HEK293 (cell line): Measurements from ENCODE around the gene MESP2.

Source experiments
- GFI1B ChIP-seq: fragments of 450-650 bp; formaldehyde crosslinking; IDR thresholded peaks from 2 replicates; pipeline ENCODE4 v1.5.1; 2016; ENCODE audit warnings: missing biosample characterization, missing genetic modification characterization
- ZNF132 ChIP-seq: fragments of 450-650 bp; formaldehyde crosslinking; IDR thresholded peaks from 2 replicates; pipeline ENCODE4 v1.5.1; 2017; ENCODE audit warnings: missing biosample characterization, missing genetic modification characterization, borderline replicate concordance
- ZNF449 ChIP-seq: fragments of 450-650 bp; formaldehyde crosslinking; IDR thresholded peaks from 2 replicates; pipeline ENCODE4 v1.5.1; 2017; ENCODE audit warnings: missing biosample characterization, mild to moderate bottlenecking, missing genetic modification characterization, moderate library complexity
- TF ChIP-seq, protein P1 (sequence below): fragments of 450-650 bp; formaldehyde crosslinking; conservative IDR thresholded peaks from 2 replicates; pipeline ENCODE4 v1.5.1; 2016; ENCODE audit warnings: low read depth, missing biosample characterization, missing genetic modification characterization

Gene MESP2

GRCh38 chr15:89827829-89828228, 51.7 kb downstream of the MESP2 start (continued):
- TF ChIP-seq, protein P1, sequence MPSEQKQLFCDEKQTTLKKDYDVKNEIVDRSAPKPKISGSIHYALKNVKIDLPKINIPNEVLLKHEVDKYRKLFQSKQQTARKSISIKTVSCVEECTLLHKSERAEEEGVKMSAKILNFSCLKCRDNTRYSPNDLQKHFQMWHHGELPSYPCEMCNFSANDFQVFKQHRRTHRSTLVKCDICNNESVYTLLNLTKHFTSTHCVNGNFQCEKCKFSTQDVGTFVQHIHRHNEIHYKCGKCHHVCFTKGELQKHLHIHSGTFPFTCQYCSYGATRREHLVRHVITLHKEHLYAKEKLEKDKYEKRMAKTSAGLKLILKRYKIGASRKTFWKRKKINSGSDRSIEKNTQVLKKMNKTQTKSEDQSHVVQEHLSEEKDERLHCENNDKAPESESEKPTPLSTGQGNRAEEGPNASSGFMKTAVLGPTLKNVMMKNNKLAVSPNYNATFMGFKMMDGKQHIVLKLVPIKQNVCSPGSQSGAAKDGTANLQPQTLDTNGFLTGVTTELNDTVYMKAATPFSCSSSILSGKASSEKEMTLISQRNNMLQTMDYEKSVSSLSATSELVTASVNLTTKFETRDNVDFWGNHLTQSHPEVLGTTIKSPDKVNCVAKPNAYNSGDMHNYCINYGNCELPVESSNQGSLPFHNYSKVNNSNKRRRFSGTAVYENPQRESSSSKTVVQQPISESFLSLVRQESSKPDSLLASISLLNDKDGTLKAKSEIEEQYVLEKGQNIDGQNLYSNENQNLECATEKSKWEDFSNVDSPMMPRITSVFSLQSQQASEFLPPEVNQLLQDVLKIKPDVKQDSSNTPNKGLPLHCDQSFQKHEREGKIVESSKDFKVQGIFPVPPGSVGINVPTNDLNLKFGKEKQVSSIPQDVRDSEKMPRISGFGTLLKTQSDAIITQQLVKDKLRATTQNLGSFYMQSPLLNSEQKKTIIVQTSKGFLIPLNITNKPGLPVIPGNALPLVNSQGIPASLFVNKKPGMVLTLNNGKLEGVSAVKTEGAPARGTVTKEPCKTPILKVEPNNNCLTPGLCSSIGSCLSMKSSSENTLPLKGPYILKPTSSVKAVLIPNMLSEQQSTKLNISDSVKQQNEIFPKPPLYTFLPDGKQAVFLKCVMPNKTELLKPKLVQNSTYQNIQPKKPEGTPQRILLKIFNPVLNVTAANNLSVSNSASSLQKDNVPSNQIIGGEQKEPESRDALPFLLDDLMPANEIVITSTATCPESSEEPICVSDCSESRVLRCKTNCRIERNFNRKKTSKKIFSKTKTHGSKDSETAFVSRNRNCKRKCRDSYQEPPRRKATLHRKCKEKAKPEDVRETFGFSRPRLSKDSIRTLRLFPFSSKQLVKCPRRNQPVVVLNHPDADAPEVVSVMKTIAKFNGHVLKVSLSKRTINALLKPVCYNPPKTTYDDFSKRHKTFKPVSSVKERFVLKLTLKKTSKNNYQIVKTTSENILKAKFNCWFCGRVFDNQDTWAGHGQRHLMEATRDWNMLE: no peak
- TF ChIP-seq GFI1B: no peak
- TF ChIP-seq ZNF132 (tag by site-specific recombination): no peak
- peak; percentile 57; the same call in 1 of the 2 replicates for TF ChIP-seq ZNF449 (tag by site-specific recombination)
